ENCODE results near the gene COX4I1.
"Not testable (repeated sequence)": the region's sequence is repeated elsewhere in the genome, so short reads cannot be mapped to it uniquely, and the experiment has no call there.

Gene COX4I1

GRCh38 chr16:85824161-85825135, 25.0 kb downstream of the COX4I1 start:
- DNase-seq (ENCODE audit: low spot score), result no peak

- DNase-seq (ENCODE audit: low spot score), result peak; percentile 72
These were observed 25.8 kb downstream of the COX4I1 start for GRCh38 chr16:85825326-85825725.

- no peak for DNase-seq (ENCODE audit: low spot score)
These were observed 27.3 kb downstream of the COX4I1 start for GRCh38 chr16:85826686-85827247.

DNA sequence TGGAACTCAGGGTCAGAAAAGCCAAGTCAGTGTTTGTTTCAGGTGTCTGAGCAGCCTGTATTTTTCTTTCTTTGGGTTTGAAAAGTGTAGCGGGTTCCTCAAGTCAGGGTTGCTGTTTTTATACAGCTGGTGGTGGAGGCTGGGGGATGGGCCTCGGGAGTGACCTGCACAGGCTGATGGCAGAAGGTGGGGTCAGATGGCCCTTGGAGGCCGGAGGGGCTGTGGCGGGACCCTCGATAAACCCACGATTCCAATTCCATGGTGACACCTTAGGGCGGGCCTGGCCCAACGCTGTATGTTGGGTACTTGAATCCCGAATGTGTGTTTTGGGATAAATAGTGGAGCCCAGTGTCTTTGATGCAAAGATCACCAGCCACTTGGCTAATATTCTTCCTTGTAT, 28.7 kb downstream of the COX4I1 start:
- DNase-seq (ENCODE audit: low spot score), result no peak

GRCh38 chr16:85829171-85829719, 29.8 kb downstream of the COX4I1 start:
- no peak for DNase-seq (ENCODE audit: low spot score)

DNA sequence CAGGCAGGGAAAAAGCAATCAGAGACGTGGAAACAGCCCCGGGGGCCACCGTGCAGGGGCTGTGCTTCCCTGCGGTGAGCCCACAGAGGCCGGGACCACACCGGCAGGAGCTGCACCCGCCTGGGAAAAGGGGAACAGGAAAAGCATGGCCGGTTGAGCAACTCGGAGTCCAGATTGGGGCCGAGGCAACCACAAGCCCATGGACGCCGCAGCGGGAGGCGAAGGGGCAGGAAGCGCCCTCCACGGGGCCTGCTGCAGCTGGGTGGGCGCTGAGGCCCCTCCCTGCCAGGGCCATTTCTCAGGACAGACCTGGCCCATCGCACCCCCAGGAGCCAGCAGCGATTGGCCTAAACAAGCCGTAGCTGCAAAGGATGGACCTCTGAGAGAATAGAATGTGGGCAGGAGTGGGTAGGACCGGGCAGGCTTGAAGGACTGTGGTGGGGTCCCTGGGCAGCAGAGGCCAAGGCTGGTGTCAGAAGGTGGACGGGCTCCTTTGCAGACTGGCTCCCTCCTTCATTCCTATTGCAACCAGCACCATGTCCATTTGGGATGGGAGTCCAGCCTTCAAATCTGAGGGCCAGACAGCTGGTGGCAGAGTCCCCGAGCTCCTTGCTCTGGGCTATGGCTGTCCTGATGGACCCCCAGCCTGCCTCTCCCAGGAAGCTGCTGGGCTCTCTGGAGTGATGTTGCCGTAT, 30.4 kb downstream of the COX4I1 start:
- DNase-seq (ENCODE audit: low spot score), result no peak

DNA sequence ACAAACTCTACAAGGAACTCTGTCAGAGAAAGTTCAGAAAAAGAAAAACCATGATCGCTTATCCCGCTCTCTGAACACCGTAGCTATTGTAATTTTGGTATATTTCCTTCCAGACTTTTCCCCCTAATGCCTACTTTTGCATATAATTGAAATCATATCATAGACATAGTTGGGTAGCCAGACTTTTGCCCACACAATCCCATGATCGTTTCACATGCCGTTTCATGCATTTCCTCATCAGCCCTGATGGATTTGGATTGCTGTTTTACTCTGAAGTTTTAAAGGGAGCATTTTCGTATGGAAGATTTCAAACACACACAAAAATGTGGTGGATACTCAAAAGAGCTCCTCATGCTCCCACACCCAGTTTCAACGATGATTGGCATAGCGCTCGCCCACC, 31.3 kb downstream of the COX4I1 start:
- DNase-seq (ENCODE audit: low spot score), result no peak

- DNase-seq (ENCODE audit: low spot score), result no peak
These were observed 33.2 kb downstream of the COX4I1 start for GRCh38 chr16:85832570-85833218.

DNA sequence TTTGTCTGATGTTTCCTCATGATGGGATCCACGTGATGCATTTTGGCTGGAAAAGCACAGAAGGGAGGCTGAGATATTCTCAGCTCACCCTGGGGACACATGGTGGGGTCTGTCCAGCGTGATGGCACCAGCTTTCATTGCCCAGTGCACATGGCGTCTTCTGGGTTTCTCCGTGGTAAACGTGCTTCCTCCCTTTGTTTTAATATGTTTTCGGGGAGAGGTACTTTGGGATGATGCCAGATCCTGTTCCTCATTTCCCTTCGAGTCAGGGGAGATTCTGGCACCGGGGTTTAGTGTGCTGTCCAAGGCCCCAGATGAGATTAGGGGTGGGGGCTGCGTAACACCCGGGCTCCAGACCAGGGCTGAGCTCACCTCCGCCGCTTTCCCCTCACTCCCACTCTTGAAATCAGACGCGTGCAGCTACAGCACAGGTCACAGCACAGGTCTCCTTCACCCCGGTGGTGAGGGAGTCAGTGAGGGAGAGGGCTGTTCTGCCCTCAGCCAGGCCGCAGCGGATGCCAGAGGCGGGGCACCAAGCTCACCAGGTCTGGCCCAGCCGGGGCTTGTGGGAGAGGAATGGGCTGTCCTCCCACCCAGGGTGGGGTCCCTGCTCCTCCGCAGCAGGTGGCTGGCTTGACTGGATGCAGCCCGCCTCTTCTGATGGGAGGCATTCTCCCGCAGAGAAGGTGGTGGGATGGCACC, 33.9 kb downstream of the COX4I1 start:
- no peak for DNase-seq (ENCODE audit: low spot score)

- no peak for DNase-seq (ENCODE audit: low spot score)
These were observed 35.2 kb downstream of the COX4I1 start for GRCh38 chr16:85834741-85835140.

DNA sequence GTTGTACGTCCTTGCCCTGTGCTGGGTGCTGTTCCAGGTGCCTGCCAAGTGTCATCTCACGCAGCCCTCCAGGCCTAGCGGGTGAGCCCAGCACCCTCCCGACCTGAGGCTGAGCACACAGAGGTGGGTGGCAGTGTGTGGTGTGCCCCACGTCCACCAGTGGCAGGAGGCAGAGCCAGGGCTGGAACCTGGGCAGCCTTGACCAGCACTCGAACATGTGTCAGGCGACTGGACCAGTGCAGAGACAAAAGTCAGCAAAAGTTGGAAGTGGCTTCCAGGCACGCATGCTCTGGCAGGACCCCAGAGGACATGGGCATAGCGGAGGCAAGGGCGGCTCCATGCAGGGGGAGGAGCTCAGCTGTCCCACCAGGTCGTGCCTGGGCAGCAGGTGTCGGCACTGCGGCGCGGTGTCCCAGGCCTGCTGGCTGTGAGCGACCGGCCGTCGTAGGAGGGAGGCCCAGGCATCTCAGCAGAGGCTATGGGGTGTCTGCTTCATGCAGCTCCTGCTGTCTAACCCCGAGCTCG, 35.8 kb downstream of the COX4I1 start:
- no peak for DNase-seq (ENCODE audit: low spot score)

GRCh38 chr16:85835956-85836705, 36.6 kb downstream of the COX4I1 start:
- no peak for DNase-seq (ENCODE audit: low spot score)

DNA sequence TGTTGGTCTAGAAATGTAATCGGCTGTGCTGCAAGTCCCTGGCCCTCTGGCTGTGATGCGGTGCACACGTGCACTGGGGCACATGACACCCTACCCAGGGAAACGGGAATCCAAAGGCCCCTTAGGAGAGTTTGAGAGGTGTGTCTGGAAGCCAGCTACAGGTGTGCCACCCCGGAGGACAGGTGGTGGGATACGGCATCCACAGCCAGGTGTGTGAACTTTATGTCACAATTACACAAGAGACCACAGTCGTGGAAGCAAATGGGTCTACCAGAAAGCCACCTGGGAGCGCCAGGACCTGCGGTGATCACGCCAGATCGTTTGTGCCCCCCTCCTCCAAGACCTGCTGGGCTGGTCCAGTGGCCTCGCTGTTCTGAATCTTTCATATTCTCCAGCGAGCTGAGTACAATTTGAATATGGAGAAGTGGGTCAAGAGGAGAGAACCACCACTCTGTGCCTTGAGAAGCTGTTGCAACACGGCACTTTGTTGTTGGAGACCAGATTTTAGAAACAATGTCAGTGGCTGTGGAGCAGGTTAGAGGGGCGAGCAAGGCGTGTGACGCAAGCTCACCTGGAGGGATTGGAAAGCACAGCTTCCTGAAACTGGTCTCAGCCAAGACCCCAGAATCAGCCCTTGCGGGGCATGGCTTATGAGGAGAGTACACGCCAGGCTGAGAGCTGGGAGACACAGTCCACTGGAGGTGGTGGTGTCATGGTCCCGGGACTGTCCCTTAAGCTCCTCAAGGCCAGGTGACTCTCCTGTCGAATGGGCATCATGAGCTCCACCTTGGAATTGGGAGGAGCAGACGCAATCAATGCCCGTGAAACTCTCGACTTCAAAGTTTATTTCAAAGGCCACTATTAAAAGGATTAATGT, 37.4 kb downstream of the COX4I1 start:
- no peak for DNase-seq (ENCODE audit: low spot score)

GRCh38 chr16:85837654-85838053, 38.2 kb downstream of the COX4I1 start:
- not testable (repeated sequence) for DNase-seq (ENCODE audit: low spot score)

GRCh38 chr16:85838381-85838780, 38.9 kb downstream of the COX4I1 start:
- no peak for DNase-seq (ENCODE audit: low spot score)

DNA sequence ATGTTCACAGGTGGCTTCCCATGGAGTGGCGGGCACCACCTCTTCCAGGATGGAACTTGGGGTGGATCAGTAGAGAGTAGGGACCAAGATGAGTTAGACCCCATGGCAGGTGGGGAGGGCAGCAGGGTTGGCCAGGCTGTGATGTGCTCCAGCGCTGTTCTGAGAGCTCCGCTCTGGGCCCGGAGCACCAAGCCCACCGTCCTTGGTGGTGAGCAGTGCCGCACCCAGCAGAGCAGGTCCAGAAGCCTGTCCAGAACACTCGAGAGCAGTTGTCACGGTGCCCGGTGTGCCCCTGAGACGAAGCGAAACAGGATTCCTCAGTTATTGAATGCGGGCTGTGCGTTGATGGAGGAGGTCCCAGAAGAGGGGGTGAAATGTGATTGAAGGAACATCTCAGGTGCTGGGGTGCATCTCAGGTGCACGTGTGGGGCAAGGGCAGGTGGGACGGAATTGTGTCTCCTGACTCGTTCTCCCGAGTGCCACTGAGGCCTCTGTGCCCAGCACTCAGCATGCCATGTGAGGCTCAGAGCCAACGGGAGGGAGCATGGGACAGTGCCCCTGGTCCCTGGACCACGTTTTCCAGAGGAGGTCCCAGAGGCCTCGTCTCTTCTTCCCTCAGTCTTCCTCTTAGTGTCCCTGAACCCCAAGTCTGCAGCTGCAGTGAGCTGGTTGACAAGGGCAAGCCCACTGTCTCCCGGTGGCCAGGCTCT, 39.5 kb downstream of the COX4I1 start:
- DNase-seq (ENCODE audit: low spot score), result no peak

DNA sequence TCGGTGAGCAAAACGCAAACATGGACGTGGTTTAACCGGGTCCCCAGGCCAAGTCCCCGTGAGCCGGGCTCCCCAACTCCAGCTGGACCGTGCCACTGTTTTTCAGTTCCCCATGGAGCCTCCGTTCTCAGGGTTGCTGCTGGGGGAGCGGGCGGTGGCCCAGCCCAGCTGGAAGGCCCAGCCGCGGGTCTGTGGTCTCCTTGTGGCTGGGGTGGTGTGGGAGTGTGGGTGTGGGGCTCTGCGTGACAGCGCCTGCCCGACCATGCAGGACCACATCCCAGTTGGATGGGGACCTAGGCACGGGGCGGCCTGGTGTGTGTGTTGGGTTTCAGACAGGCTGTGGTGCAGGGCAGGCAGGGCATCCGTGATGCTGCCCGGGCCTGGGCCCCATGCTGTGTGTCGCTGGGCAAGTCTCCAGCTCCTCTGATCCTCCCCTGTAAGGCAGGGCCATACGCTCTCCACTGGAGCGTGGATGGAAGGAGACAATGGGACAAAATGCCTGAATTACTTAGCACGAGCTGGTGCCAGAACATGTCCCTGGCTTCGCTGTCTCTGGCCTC, 40.3 kb downstream of the COX4I1 start:
- no peak for DNase-seq (ENCODE audit: low spot score)

GRCh38 chr16:85840395-85840794, 40.9 kb downstream of the COX4I1 start:
- DNase-seq (ENCODE audit: low spot score), result no peak

All from iPS-NIHi11 (cell line).